IMR-90 (cell line): ENCODE results near the gene PARP6. TPM values are rescaled to one million over a fixed set of nuclear protein-coding genes. Genes with fewer than 3 reads are reported as not detected.

Source experiments
- ATAC-seq: fragments of 200-7000 bp; cut with Tn5 transposase; 2 replicates; pipeline ENCODE4 v1.9.1; 2020; ENCODE audit warnings: low read depth, mild to moderate bottlenecking, moderate library complexity
- BruUV-seq: library from RNA; stranded (reverse); fragments of 400-500 nt; replicated peaks from 2 replicates; lab custom pipeline; 2021; lab: Mats Ljungman, UMichigan
- CTCF ChIA-PET: fragments of 300-600 bp; formaldehyde crosslinking; extraction: SDS; loops from one replicate; lab custom pipeline; 2021; ENCODE audit warnings: antibody characterized with exemption; lab: Yijun Ruan, JAX
- POLR2A ChIA-PET: fragments of 300-600 bp; sonication (Branson Sonifier 250); formaldehyde crosslinking; loops from one replicate; lab custom pipeline; 2022; ENCODE audit warnings: antibody characterized with exemption; ENCODE audit not compliant: unreplicated experiment; lab: Charles Lee
- DNase-seq: peaks from one replicate; pipeline ENCODE4 v3.0.0; 2013
- H2AFZ ChIP-seq: replicated peaks from 2 replicates; pipeline ENCODE3; 2013; ENCODE audit warnings: low read length, mild to moderate bottlenecking; ENCODE audit not compliant: poor library complexity
- H2AK5ac ChIP-seq: 2 replicates; pipeline ENCODE4 v1.6.1; 2013; ENCODE audit warnings: low read depth, low read length, inconsistent platforms
- H2AK9ac ChIP-seq: replicated peaks from 2 replicates; pipeline ENCODE3; 2013; ENCODE audit warnings: mild to moderate bottlenecking, low read depth, low read length, moderate library complexity; ENCODE audit not compliant: poor library complexity
- H2BK120ac ChIP-seq: 2 replicates; pipeline ENCODE4 v1.6.1; 2013; ENCODE audit warnings: low read depth, low read length, inconsistent platforms
- H2BK15ac ChIP-seq: 3 replicates; pipeline ENCODE4 v1.6.1; 2013; ENCODE audit warnings: low read depth, low read length, inconsistent platforms
- H2BK20ac ChIP-seq: 2 replicates; pipeline ENCODE4 v1.6.1; 2013; ENCODE audit warnings: low read depth, mild to moderate bottlenecking, inconsistent platforms, low read length, moderate library complexity
- H2BK5ac ChIP-seq: 2 replicates; pipeline ENCODE4 v1.6.1; 2013; ENCODE audit warnings: mild to moderate bottlenecking, low read depth, low read length, inconsistent platforms; ENCODE audit not compliant: poor library complexity, severe bottlenecking
- H3K14ac ChIP-seq: replicated peaks from 2 replicates; pipeline ENCODE4 v1.6.1; 2013; ENCODE audit warnings: low read depth, low read length, inconsistent platforms
- H3K18ac ChIP-seq: 2 replicates; pipeline ENCODE4 v1.6.1; 2013; ENCODE audit warnings: low read depth, low read length, control low read depth
- H3K23ac ChIP-seq: 2 replicates; pipeline ENCODE4 v1.6.1; 2013; ENCODE audit warnings: low read depth, low read length, inconsistent platforms
- H3K27ac ChIP-seq: 2 replicates; pipeline ENCODE4 v1.5.1; 2013; ENCODE audit warnings: mild to moderate bottlenecking, control low read depth, low read length; ENCODE audit not compliant: insufficient read depth
- H3K27me3 ChIP-seq: 2 replicates; pipeline ENCODE4 v1.6.1; 2013; ENCODE audit warnings: low read length; ENCODE audit not compliant: control insufficient read depth, insufficient read depth
- H3K36me3 ChIP-seq: 2 replicates; pipeline ENCODE4 v1.6.1; 2013; ENCODE audit warnings: low read length, mixed read lengths; ENCODE audit not compliant: control insufficient read depth, insufficient read depth
- H3K4ac ChIP-seq: 2 replicates; pipeline ENCODE4 v1.6.1; 2013; ENCODE audit warnings: low read depth, low read length, inconsistent platforms
- H3K4me1 ChIP-seq: 2 replicates; pipeline ENCODE4 v1.6.1; 2013; ENCODE audit warnings: low read length, mixed read lengths; ENCODE audit not compliant: control insufficient read depth, insufficient read depth
- H3K4me2 ChIP-seq: 2 replicates; pipeline ENCODE4 v1.6.1; 2013; ENCODE audit warnings: low read depth, mild to moderate bottlenecking, control low read depth, low read length, moderate library complexity
- H3K4me3 ChIP-seq: 2 replicates; pipeline ENCODE4 v1.5.1; 2013; ENCODE audit warnings: low read depth, mild to moderate bottlenecking, control low read depth, low read length, moderate library complexity; ENCODE audit not compliant: insufficient read depth
- H3K56ac ChIP-seq: 2 replicates; pipeline ENCODE4 v1.6.1; 2013; ENCODE audit warnings: low read length, inconsistent platforms; ENCODE audit not compliant: insufficient read depth; ENCODE audit errors: extremely low read depth
- H3K79me1 ChIP-seq, 2 experiments: 2 replicates each; pipeline ENCODE4 v1.6.1; 2013; ENCODE audit warnings: low read length in 2 of 2, inconsistent platforms in 1 of 2, low read depth in 1 of 2
- H3K9ac ChIP-seq: 2 replicates; pipeline ENCODE4 v1.6.1; 2013; ENCODE audit warnings: low read depth, low read length, control low read depth
- H3K9me1 ChIP-seq: 2 replicates; pipeline ENCODE4 v1.6.1; 2013; ENCODE audit warnings: low read length, inconsistent platforms; ENCODE audit not compliant: insufficient read depth
- H3K9me3 ChIP-seq: 2 replicates; pipeline ENCODE4 v1.6.1; 2013; ENCODE audit warnings: low read length; ENCODE audit not compliant: control insufficient read depth, insufficient read depth
- H4K20me1 ChIP-seq: 2 replicates; pipeline ENCODE4 v1.6.1; 2013; ENCODE audit warnings: low read length, inconsistent platforms; ENCODE audit not compliant: insufficient read depth
- H4K5ac ChIP-seq: 2 replicates; pipeline ENCODE4 v1.6.1; 2013; ENCODE audit warnings: mild to moderate bottlenecking, low read depth, low read length, control low read depth
- H4K8ac ChIP-seq, 2 experiments: 2 replicates each; pipeline ENCODE4 v1.6.1; 2013; ENCODE audit warnings: low read depth in 2 of 2, low read length in 2 of 2, control low read depth in 1 of 2, inconsistent platforms in 1 of 2
- H4K91ac ChIP-seq: 2 replicates; pipeline ENCODE4 v1.6.1; 2013; ENCODE audit warnings: low read depth, low read length, inconsistent platforms; ENCODE audit not compliant: insufficient read depth
- ELK1 ChIP-seq: fragments of 150-350 bp; IDR thresholded peaks from 2 replicates; pipeline ENCODE4 v1.6.1; 2016; ENCODE audit warnings: low read depth, mild to moderate bottlenecking, low read length, moderate library complexity, borderline replicate concordance
- FOS ChIP-seq: fragments of 150-350 bp; IDR thresholded peaks from 2 replicates; pipeline ENCODE4 v1.6.1; 2016; ENCODE audit warnings: low read depth, low read length
- WGBS, 2 experiments: methylation state at CpG; one replicate each; pipeline versions ENCODE4 v1.1.5 to v1.1.7; 2013; ENCODE audit warnings: missing lambda C conversion rate in 2 of 2; ENCODE audit not compliant: insufficient read length in 1 of 2; ENCODE audit errors: extremely low coverage in 2 of 2; 5-methylcytosine and 5-hydroxymethylcytosine counted together
- dilution Hi-C: fragments of 300-500 bp; cut with HindIII; formaldehyde crosslinking; loops from one replicate; pipeline ENCODE4 v1.14.3; 2018; ENCODE audit warnings: low sequenced_read_pairs; ENCODE audit not compliant: unreplicated experiment
- in situ Hi-C: fragments of 300-500 bp; cut with MboI; formaldehyde crosslinking; loops from 3 replicates; pipeline ENCODE4 v1.14.3; 2019; ENCODE audit warnings: low sequenced_read_pairs, inconsistent platforms, mixed read lengths
- intact Hi-C: fragments of 100-400 bp; cut with micrococcal nuclease; formaldehyde crosslinking; loops from 2 replicates; pipeline ENCODE4 v1.10.0; 2022
- polyA plus RNA-seq, 3 experiments: library from polyadenylated mRNA; depleted of rRNA; stranded (reverse); fragments of >200 nt; gene quantifications; 2 replicates each; pipeline ENCODE4 v1.2.3, GENCODE V29; 2012; ENCODE audit warnings: low replicate concordance in 1 of 3
- total RNA-seq: library from RNA; depleted of rRNA; stranded (reverse); fragments of >200 nt; gene quantifications from 2 replicates; pipeline ENCODE4 v1.2.3, GENCODE V29; 2012

Gene PARP6
- total and polyA plus RNA-seq, 2 of the 4 experiments (the other 2 are of a cell fraction): 13.4 to 45.1 TPM

DNA sequence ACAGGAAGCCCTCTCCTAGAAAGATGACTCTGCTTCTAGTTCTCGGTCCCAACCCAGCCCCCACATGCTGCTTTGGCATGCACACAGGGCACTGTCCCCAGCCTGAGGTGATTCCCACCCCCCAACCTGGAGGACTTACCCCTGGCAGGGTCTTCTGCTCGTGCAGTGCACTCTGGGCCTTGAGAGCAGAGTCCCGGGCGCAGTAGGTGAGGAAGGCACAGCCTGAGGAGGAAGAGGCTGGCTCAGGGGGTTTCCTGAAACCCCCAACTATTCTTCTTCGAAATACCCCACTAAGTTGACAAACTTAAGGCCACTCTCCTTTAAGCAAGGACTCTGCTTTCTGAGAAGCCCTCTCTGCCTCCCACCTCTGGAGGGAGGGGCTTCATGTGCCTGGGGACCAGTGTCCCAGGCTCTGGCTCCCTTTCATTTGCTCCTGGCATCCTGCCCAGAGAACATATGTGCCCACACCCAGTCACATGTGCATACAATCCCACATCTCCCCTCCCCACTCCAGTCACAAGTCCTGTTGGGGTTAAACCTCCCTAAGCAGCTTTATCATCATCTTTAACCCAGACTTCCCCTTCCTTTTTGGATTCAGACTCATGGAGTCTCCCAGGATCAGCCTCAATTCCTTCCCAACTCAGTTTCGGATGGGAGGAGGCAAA is 43.5 kb upstream of the PARP6 start:
- Histone ChIP-seq H3K4me1 (no peaks in the 10 kb centered on the region), H3K23ac (no peak overlapping the region), H3K36me3 (no peaks in the 10 kb centered on the region), H3K56ac (no peak overlapping the region), H4K5ac (no peak overlapping the region), H3K27me3 (peaks cover 25% of the 10 kb centered on the region), H4K20me1 (peaks cover 5% of the 10 kb centered on the region; the same call in 1 of the 2 replicates), H3K79me1 (no peaks in the 10 kb centered on the region), H3K18ac (no peak overlapping the region), H2AK5ac (no peak overlapping the region), H2BK120ac (no peak overlapping the region), H3K4ac (no peak overlapping the region), H2BK20ac (no peak overlapping the region), H3K4me2 (no peak overlapping the region), H3K27ac (no peak overlapping the region), H2AK9ac (no peak overlapping the region), H2AFZ (no peak overlapping the region), H4K91ac (no peak overlapping the region), H3K14ac (no peak overlapping the region), H4K8ac (no peak overlapping the region), H3K9me3 (no peaks in the 10 kb centered on the region), H3K4me3 (no peak overlapping the region), H2BK15ac (no peak overlapping the region), H3K9ac (no peak overlapping the region), H2BK5ac (no peak overlapping the region), H3K9me1 (no peaks in the 10 kb centered on the region; the same call in 1 of the 2 replicates)
- no peak for ATAC-seq
- 50% methylated on average over 1 of the region's 6 CpGs; no CpG with 5 or more reads in 1 of the 2 experiments for WGBS, 2 experiments
- dilution Hi-C loops: no loop called here
- no TSS peak for BruUV-seq
- in situ Hi-C loops: no loop called here
- POLR2A ChIA-PET: no interaction called here
- CTCF ChIA-PET: no interaction called here
- intact Hi-C loops: no loop called here
- TF ChIP-seq FOS (no peak), ELK1 (no peak)
- no peak for DNase-seq
